K562 (cell line): ENCODE results near the gene DMGDH. TPM values are rescaled to one million over a fixed set of nuclear protein-coding genes. Genes with fewer than 3 reads are reported as not detected.
A peak's percentile ranks its signal among the peaks of the same experiment; 100 is the strongest.
"Not testable (repeated sequence)": the region's sequence is repeated elsewhere in the genome, so short reads cannot be mapped to it uniquely, and the experiment has no call there.

Source experiments
- ATAC-seq: fragments of 200-7000 bp; cut with Tn5 transposase; 3 replicates; pipeline ENCODE4 v1.9.1; 2020; ENCODE audit warnings: moderate library complexity
- BruUV-seq: library from RNA; stranded (reverse); fragments of 400-500 nt; replicated peaks from 2 replicates; lab custom pipeline; 2021; lab: Mats Ljungman, UMichigan
- CTCF ChIA-PET: fragments of 300-600 bp; formaldehyde crosslinking; extraction: SDS; loops from one replicate; lab custom pipeline; 2021; ENCODE audit warnings: low intra/inter-chr PET ratio; lab: Yijun Ruan, JAX
- POLR2A ChIA-PET: fragments of 300-600, 350-650 bp; sonication (Branson Sonifier 250); formaldehyde crosslinking; extraction: SDS; loops from one replicate; lab custom pipeline; 2021; ENCODE audit warnings: antibody characterized with exemption, inconsistent platforms; lab: Yijun Ruan, JAX
- DNase-seq, 4 experiments: peaks; one replicate each; pipeline versions ENCODE4 v3.0.0 to v3.0.0-alpha.2; 2011 to 2018; ENCODE audit warnings: low spot score in 3 of 4, mixed read lengths in 3 of 4; ENCODE audit errors: extremely low read depth in 1 of 4
- FAIRE-seq: peaks from 2 replicates; lab custom pipeline; 2011; peaks lifted over from hg19 to GRCh38; lab: Jason Lieb, UNC
- H2AFZ ChIP-seq: 2 replicates; pipeline ENCODE4 v1.6.0; 2011; ENCODE audit warnings: low read depth, low read length, control low read depth, inconsistent platforms
- H3K27ac ChIP-seq: fragments of 200-600 bp; 3 replicates; pipeline ENCODE4 v1.8.0; 2011; ENCODE audit warnings: low read depth, mild to moderate bottlenecking, control low read depth, inconsistent platforms, low read length, moderate library complexity, mixed read lengths; ENCODE audit errors: extremely low read depth
- H3K27me3 ChIP-seq, 2 experiments: fragments of 300-600 bp in 1 of 2; 2 replicates in 1 of 2; 3 replicates in 1 of 2; pipeline versions ENCODE4 v1.6.0 to v1.8.0; 2011; ENCODE audit warnings: inconsistent platforms in 2 of 2, low read length in 2 of 2, mild to moderate bottlenecking in 1 of 2, mixed read lengths in 1 of 2, moderate library complexity in 1 of 2; ENCODE audit not compliant: control insufficient read depth in 2 of 2, insufficient read depth in 2 of 2
- H3K36me3 ChIP-seq: fragments of 300-600 bp; 3 replicates; pipeline ENCODE4 v1.8.0; 2011; ENCODE audit warnings: mild to moderate bottlenecking, low read length, inconsistent platforms; ENCODE audit not compliant: control insufficient read depth, insufficient read depth
- H3K4me1 ChIP-seq, 2 experiments: fragments of 200-600 bp in 1 of 2; replicated peaks in 1 of 2; 2 replicates in 1 of 2; 3 replicates in 1 of 2; pipeline versions ENCODE4 v1.5.1 to v1.8.0; 2011; ENCODE audit warnings: inconsistent platforms in 2 of 2, low read length in 2 of 2, mild to moderate bottlenecking in 1 of 2, mixed read lengths in 1 of 2, moderate library complexity in 1 of 2; ENCODE audit not compliant: control insufficient read depth in 2 of 2, insufficient read depth in 2 of 2
- H3K4me2 ChIP-seq: 2 replicates; pipeline ENCODE4 v1.6.1; 2011; ENCODE audit warnings: low read length, control low read depth, inconsistent platforms, mixed read lengths; ENCODE audit not compliant: insufficient read depth
- H3K4me3 ChIP-seq: fragments of 200-600 bp; sonication (generic), shearing (Covaris generic); 2 replicates; pipeline ENCODE4 v1.5.1; 2016; ENCODE audit warnings: control low read depth, inconsistent platforms
- H3K79me2 ChIP-seq: fragments of 200-600 bp; 3 replicates; pipeline ENCODE4 v1.8.0; 2011; ENCODE audit warnings: low read length, inconsistent platforms; ENCODE audit not compliant: control insufficient read depth, insufficient read depth
- H3K9ac ChIP-seq, 2 experiments: 2 replicates each; pipeline versions ENCODE4 v1.6.0 to v1.6.1; 2011; ENCODE audit warnings: low read depth in 2 of 2, low read length in 2 of 2, control low read depth in 1 of 2, inconsistent platforms in 1 of 2, mild to moderate bottlenecking in 1 of 2, mixed read lengths in 1 of 2; ENCODE audit not compliant: insufficient read depth in 1 of 2
- H3K9me1 ChIP-seq: one replicate; pipeline ENCODE4 v1.6.0; 2011; ENCODE audit warnings: inconsistent platforms, mild to moderate bottlenecking, low read length, moderate library complexity; ENCODE audit not compliant: control insufficient read depth, insufficient read depth
- H3K9me3 ChIP-seq: replicated peaks from 2 replicates; pipeline ENCODE4 v1.5.1; 2011; ENCODE audit warnings: low read depth, low read length, inconsistent platforms; ENCODE audit not compliant: control insufficient read depth, insufficient read depth
- H4K20me1 ChIP-seq: replicated peaks from 2 replicates; pipeline ENCODE4 v1.6.1; 2011; ENCODE audit warnings: low read length, inconsistent platforms, mixed read lengths; ENCODE audit not compliant: control insufficient read depth, insufficient read depth
- ZNF75A ChIP-seq: fragments of 450-650 bp; formaldehyde crosslinking; IDR thresholded peaks from 2 replicates; pipeline ENCODE4 v1.4.0; 2020; ENCODE audit warnings: mild to moderate bottlenecking
- WGBS: fragments of 100-300 bp; shearing (Covaris generic); methylation state at CpG from one replicate; pipeline ENCODE4 v1.1.6; 2016; ENCODE audit warnings: low coverage, mixed read lengths; ENCODE audit not compliant: insufficient coverage; ENCODE audit errors: missing lambda C conversion rate; 5-methylcytosine and 5-hydroxymethylcytosine counted together
- in situ Hi-C: fragments of 300-500 bp; cut with MboI; formaldehyde crosslinking; loops from 4 replicates; pipeline ENCODE4 v1.15.0; 2018; ENCODE audit warnings: inconsistent platforms, mixed read lengths
- intact Hi-C: fragments of 100-400 bp; cut with micrococcal nuclease; formaldehyde crosslinking; loops from 2 replicates; pipeline ENCODE4 v1.14.2; 2022
- polyA plus RNA-seq, 8 experiments: library from polyadenylated mRNA; depleted of rRNA in 4 of 8; stranded (reverse) in 5 of 8; unstranded in 3 of 8; fragments of >200 nt; fragmentation: Nextera tagmentation in 2 of 8; fragmentation: Illumina TruSeq in 1 of 8; extraction: Ambion mirVana in 2 of 8; extraction: Trizol in 1 of 8; gene quantifications; 2 replicates each; pipeline versions ENCODE4 v1.2.1 to v1.2.3, GENCODE V29; 2011 to 2014; ENCODE audit warnings: inconsistent platforms in 1 of 8, missing spikeins in 1 of 8
- total RNA-seq, 7 experiments: library from RNA; depleted of rRNA in 6 of 7; stranded (reverse); fragments of >200 nt in 6 of 7; fragmentation: Illumina TruSeq in 2 of 7; extraction: Trizol in 2 of 7; gene quantifications; 2 replicates each; pipeline versions ENCODE4 v1.2.1 to v1.2.3, GENCODE V29; 2011 to 2021; ENCODE audit warnings: low replicate concordance in 1 of 7

Gene DMGDH
- total and polyA plus RNA-seq, 9 of the 15 experiments (the other 6 are each of a cell fraction or from before 2014, with no cell fraction given): 0.13 to 0.58 TPM; not detected in 7

GRCh38 chr5:78983194-78983593, 86.3 kb downstream of the DMGDH start:
- H3K36me3 ChIP-seq, FAIRE-seq, BruUV-seq, ATAC-seq, intact Hi-C loops, H3K27ac ChIP-seq, H3K9me3 ChIP-seq, H3K79me2 ChIP-seq, H3K4me2 ChIP-seq, H3K9me1 ChIP-seq, H3K4me3 ChIP-seq, CTCF ChIA-PET, DNase-seq, in situ Hi-C loops, H4K20me1 ChIP-seq, H3K27me3 ChIP-seq: not testable (repeated sequence)
- peak overlapping the region in 1 of 2 experiments; percentile 68; a peak in 1 of 4 replicates for H3K9ac ChIP-seq
- peak overlapping the region; percentile 91 for H2AFZ ChIP-seq
- peaks cover 16% of the 10 kb centered on the region in 2 experiments for H3K4me1 ChIP-seq
- 72% methylated on average over 8 of the region's 9 CpGs for WGBS
- POLR2A ChIA-PET: interaction anchor here (0.6 to 2.1 kb wide), 2 partner anchors 9 to 180 kb away, joined by 3 to 12 read pairs; no protein-coding TSS in a partner anchor

GRCh38 chr5:78979909-78980308, 89.6 kb downstream of the DMGDH start:
- no peak overlapping the region for H3K9ac ChIP-seq
- no peak for DNase-seq
- no peak for FAIRE-seq
- ATAC-seq: no peak
- BruUV-seq: no TSS peak
- H3K27ac ChIP-seq: no peak overlapping the region
- H3K9me3 ChIP-seq: no peaks in the 10 kb centered on the region
- no peak overlapping the region for H3K4me3 ChIP-seq
- 0 out of 5 replicates have a peak, but pooled peaks cover 0 to 2% of the 10 kb centered on the region in 2 experiments for H3K27me3 ChIP-seq
- no peaks in the 10 kb centered on the region for H3K36me3 ChIP-seq
- ChIA-PET CTCF (no interaction called here), POLR2A (no interaction called here)
- H3K4me1 ChIP-seq: peaks cover 7 to 10% of the 10 kb centered on the region in 2 experiments; a peak in 3 of 5 replicates
- no peak overlapping the region for H2AFZ ChIP-seq
- intact Hi-C loops (no loop called here), in situ Hi-C loops (no loop called here)
- no peaks in the 10 kb centered on the region for H4K20me1 ChIP-seq
- no peaks in the 10 kb centered on the region for H3K9me1 ChIP-seq
- H3K4me2 ChIP-seq: no peak overlapping the region
- no peak for TF ChIP-seq ZNF75A (CRISPR knock-in tag)
- no peaks in the 10 kb centered on the region; the same call in 2 of the 3 replicates for H3K79me2 ChIP-seq
